ENCODE measurements around the gene CACNA2D3. TPM values are rescaled to one million over a fixed set of nuclear protein-coding genes. Genes with fewer than 3 reads are reported as not detected.

Gene CACNA2D3
- total RNA-seq, 1 donor from 2014 or later = 17.2 TPM

- TF ChIP-seq POLR2A (IDR thresholded peaks at IDR 0.05) = no peak
- no peak for TF ChIP-seq CTCF (IDR thresholded peaks at IDR 0.05)
- TF ChIP-seq POLR2AphosphoS5 (IDR thresholded peaks at IDR 0.05; ENCODE audit: insufficient read depth in 1 of 2, low read depth in 1 of 2) = no peak
- H3K4me3 ChIP-seq = no peak overlapping the region
- H3K9me3 ChIP-seq = no peaks in the 10 kb centered on the region
- no peaks in the 10 kb centered on the region for H3K4me1 ChIP-seq
- no peaks in the 10 kb centered on the region for H3K27me3 ChIP-seq
- no peak for DNase-seq (ENCODE audit: extremely low spot score in 2 of 2)
- intact Hi-C loops (cut with DNase I) = no loop called here
- no peaks in the 10 kb centered on the region for H3K36me3 ChIP-seq
- no peak overlapping the region for H3K27ac ChIP-seq
Observed at GRCh38 chr3:55085231-55085630, 962.9 kb downstream of the CACNA2D3 start.

- no peaks in the 10 kb centered on the region for H3K36me3 ChIP-seq
- intact Hi-C loops (cut with DNase I) = no loop called here
- H3K9me3 ChIP-seq = no peaks in the 10 kb centered on the region
- no peaks in the 10 kb centered on the region for H3K27me3 ChIP-seq
- H3K4me3 ChIP-seq = no peak overlapping the region
- DNase-seq (ENCODE audit: extremely low spot score in 2 of 2) = no peak
- H3K4me1 ChIP-seq = no peaks in the 10 kb centered on the region
- no peak overlapping the region for H3K27ac ChIP-seq
- TF ChIP-seq POLR2A (IDR thresholded peaks at IDR 0.05) (no peak), CTCF (IDR thresholded peaks at IDR 0.05) (no peak), POLR2AphosphoS5 (IDR thresholded peaks at IDR 0.05; ENCODE audit: insufficient read depth in 1 of 2, low read depth in 1 of 2) (no peak)
Observed at GRCh38 chr3:55089211-55089610, 966.9 kb downstream of the CACNA2D3 start.

- Histone ChIP-seq H3K4me1 (no peaks in the 10 kb centered on the region), H3K9me3 (no peaks in the 10 kb centered on the region), H3K4me3 (no peak overlapping the region), H3K27me3 (no peaks in the 10 kb centered on the region), H3K27ac (no peak overlapping the region), H3K36me3 (no peaks in the 10 kb centered on the region)
- intact Hi-C loops (cut with DNase I) = no loop called here
- DNase-seq (ENCODE audit: extremely low spot score in 2 of 2) = no peak
- TF ChIP-seq CTCF (IDR thresholded peaks at IDR 0.05) (no peak), POLR2A (IDR thresholded peaks at IDR 0.05) (no peak), POLR2AphosphoS5 (IDR thresholded peaks at IDR 0.05; ENCODE audit: insufficient read depth in 1 of 2, low read depth in 1 of 2) (no peak)
Observed at GRCh38 chr3:55090291-55090690, 967.9 kb downstream of the CACNA2D3 start.

DNA sequence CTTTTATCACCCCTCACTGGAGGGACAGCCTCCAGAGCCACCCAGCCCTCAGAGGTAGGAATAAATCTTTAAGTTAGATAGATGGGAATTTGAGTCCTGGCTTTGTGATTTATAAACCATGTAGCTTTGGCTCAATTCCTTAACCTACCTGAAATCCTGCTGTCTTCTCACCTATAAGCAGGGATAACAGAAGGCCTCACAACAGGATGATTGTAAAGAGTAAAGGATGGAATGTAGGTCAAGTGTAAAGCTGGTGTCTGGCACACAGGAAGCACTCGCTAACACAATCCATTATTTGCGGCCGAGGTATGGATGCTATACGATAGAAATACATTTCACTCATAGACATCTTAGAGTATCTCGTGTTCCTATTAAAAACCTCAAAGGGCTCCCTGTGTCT, 968.4 kb downstream of the CACNA2D3 start:
- no peak for DNase-seq (ENCODE audit: extremely low spot score in 2 of 2)
- H3K9me3 ChIP-seq = no peaks in the 10 kb centered on the region
- TF ChIP-seq POLR2A (IDR thresholded peaks at IDR 0.05) (no peak), CTCF (IDR thresholded peaks at IDR 0.05) (no peak), POLR2AphosphoS5 (IDR thresholded peaks at IDR 0.05; ENCODE audit: insufficient read depth in 1 of 2, low read depth in 1 of 2) (no peak)
- H3K36me3 ChIP-seq = no peaks in the 10 kb centered on the region
- H3K27ac ChIP-seq = no peak overlapping the region
- intact Hi-C loops (cut with DNase I) = no loop called here
- no peaks in the 10 kb centered on the region for H3K4me1 ChIP-seq
- no peak overlapping the region for H3K4me3 ChIP-seq
- H3K27me3 ChIP-seq = no peaks in the 10 kb centered on the region

DNA sequence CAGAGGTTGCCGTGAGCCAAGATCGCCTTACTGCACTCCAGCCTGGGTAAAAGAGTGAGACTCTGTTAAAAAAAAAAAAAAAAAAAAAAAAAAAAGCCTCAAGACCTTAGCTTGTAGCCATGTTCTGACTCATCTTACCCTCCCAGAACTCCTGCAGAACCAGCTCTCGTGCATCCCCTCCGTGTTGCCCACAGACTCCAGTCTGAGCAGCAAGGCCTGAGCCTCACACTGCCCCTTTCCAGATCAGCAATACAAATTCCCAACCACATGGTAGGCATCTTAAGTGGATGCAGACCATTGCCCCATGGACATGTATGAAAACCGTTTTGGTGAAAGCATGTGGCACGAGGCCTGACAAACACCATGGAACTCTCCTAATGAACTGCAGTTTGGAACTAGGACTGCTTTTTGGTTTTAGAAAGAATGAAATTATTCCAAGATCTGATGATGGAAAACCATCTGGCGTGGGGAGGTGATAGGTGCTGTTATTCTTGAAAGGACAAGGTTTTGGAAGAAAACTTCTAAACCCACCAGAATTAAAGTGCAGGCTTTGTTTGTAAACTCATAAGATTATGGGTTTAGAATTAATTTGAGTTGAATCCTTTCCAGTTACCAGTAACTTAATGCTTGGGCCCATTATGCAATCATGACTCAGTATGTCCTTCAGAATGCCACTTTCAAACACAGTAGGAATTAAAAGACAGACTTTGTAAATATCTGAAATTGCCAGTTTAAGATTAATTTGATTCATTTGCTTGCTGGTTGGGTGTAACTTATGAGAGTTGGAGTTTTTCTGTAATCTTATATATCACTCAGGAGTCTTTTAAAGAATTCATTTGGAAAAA, 969.3 kb downstream of the CACNA2D3 start:
- TF ChIP-seq POLR2AphosphoS5 (IDR thresholded peaks at IDR 0.05; ENCODE audit: insufficient read depth in 1 of 2, low read depth in 1 of 2) (no peak), CTCF (IDR thresholded peaks at IDR 0.05) (no peak), POLR2A (IDR thresholded peaks at IDR 0.05) (no peak)
- Histone ChIP-seq H3K36me3 (no peaks in the 10 kb centered on the region), H3K4me3 (no peak overlapping the region), H3K27me3 (no peaks in the 10 kb centered on the region), H3K27ac (no peak overlapping the region), H3K9me3 (no peaks in the 10 kb centered on the region), H3K4me1 (no peaks in the 10 kb centered on the region)
- DNase-seq (ENCODE audit: extremely low spot score in 2 of 2) = no peak
- intact Hi-C loops (cut with DNase I) = no loop called here
